H7 (cell line): Measurements from ENCODE around the gene MYO16. TPM values are rescaled to one million over a fixed set of nuclear protein-coding genes. Genes with fewer than 3 reads are reported as not detected.
"Not testable (repeated sequence)": the region's sequence is repeated elsewhere in the genome, so short reads cannot be mapped to it uniquely, and the experiment has no call there.

Experiments
- DNase-seq: peaks from one replicate; pipeline ENCODE4 v3.0.0; 2012
- H3K27me3 ChIP-seq: 2 replicates; pipeline ENCODE4 v1.6.0; 2011; ENCODE audit warnings: mild to moderate bottlenecking, low read length; ENCODE audit not compliant: control insufficient read depth, insufficient read depth
- H3K36me3 ChIP-seq: replicated peaks from 2 replicates; pipeline ENCODE4 v1.5.1; 2011; ENCODE audit warnings: low read length; ENCODE audit not compliant: control insufficient read depth, insufficient read depth
- H3K4me3 ChIP-seq: 2 replicates; pipeline ENCODE4 v1.5.1; 2011; ENCODE audit warnings: low read depth, mild to moderate bottlenecking, control low read depth, low read length, moderate library complexity; ENCODE audit not compliant: insufficient read depth
- total RNA-seq: library from RNA; depleted of rRNA; stranded (reverse); fragments of >200 nt; shearing (Covaris generic); gene quantifications from 2 replicates; pipeline ENCODE4 v1.2.3, GENCODE V29; 2014

MYO16 gene
- total RNA-seq, 1 experiment from 2014 or later: 0.03 TPM

GRCh38 chr13:108889324-108889984 is 260.0 kb downstream of the MYO16 start:
- no peak for DNase-seq
- H3K36me3 ChIP-seq: no peaks in the 10 kb centered on the region
- H3K4me3 ChIP-seq: no peak overlapping the region
- no peaks in the 10 kb centered on the region for H3K27me3 ChIP-seq

- Histone ChIP-seq H3K36me3 (no peaks in the 10 kb centered on the region), H3K27me3 (no peaks in the 10 kb centered on the region), H3K4me3 (no peak overlapping the region)
- DNase-seq: no peak
Measured at GRCh38 chr13:108895220-108895704, 265.9 kb downstream of the MYO16 start.

GRCh38 chr13:108897955-108898354 is 268.5 kb downstream of the MYO16 start:
- no peak for DNase-seq
- Histone ChIP-seq H3K36me3 (no peaks in the 10 kb centered on the region), H3K27me3 (no peaks in the 10 kb centered on the region), H3K4me3 (no peak overlapping the region)

GRCh38 chr13:108902405-108903155 is 273.2 kb downstream of the MYO16 start:
- H3K27me3 ChIP-seq: no peaks in the 10 kb centered on the region
- H3K4me3 ChIP-seq: no peak overlapping the region
- no peaks in the 10 kb centered on the region for H3K36me3 ChIP-seq

GRCh38 chr13:108903613-108904012 is 274.2 kb downstream of the MYO16 start:
- H3K27me3 ChIP-seq: no peaks in the 10 kb centered on the region
- H3K36me3 ChIP-seq: no peaks in the 10 kb centered on the region
- H3K4me3 ChIP-seq: no peak overlapping the region
- no peak for DNase-seq

More at GRCh38 chr13:108902405-108903155, 273.2 kb downstream of the MYO16 start:
- DNase-seq: no peak

- H3K36me3 ChIP-seq: no peaks in the 10 kb centered on the region
- no peak for DNase-seq
- no peak overlapping the region for H3K4me3 ChIP-seq
- no peaks in the 10 kb centered on the region for H3K27me3 ChIP-seq
Measured at GRCh38 chr13:108911807-108912206, 282.4 kb downstream of the MYO16 start.

GRCh38 chr13:108913731-108914130 is 284.3 kb downstream of the MYO16 start:
- H3K4me3 ChIP-seq, DNase-seq, H3K36me3 ChIP-seq, H3K27me3 ChIP-seq: not testable (repeated sequence)

GRCh38 chr13:108915095-108915633 is 285.8 kb downstream of the MYO16 start:
- Histone ChIP-seq H3K4me3 (no peak overlapping the region), H3K36me3 (no peaks in the 10 kb centered on the region), H3K27me3 (no peaks in the 10 kb centered on the region)
- no peak for DNase-seq

- no peak for DNase-seq
Measured at GRCh38 chr13:108915634-108916512, 286.5 kb downstream of the MYO16 start.

GRCh38 chr13:108917581-108917980 is 288.2 kb downstream of the MYO16 start:
- Histone ChIP-seq H3K4me3 (no peak overlapping the region), H3K27me3 (no peaks in the 10 kb centered on the region), H3K36me3 (no peaks in the 10 kb centered on the region)
- no peak for DNase-seq

More at GRCh38 chr13:108915634-108916512, 286.5 kb downstream of the MYO16 start:
- H3K36me3 ChIP-seq: no peaks in the 10 kb centered on the region
- no peaks in the 10 kb centered on the region for H3K27me3 ChIP-seq
- H3K4me3 ChIP-seq: no peak overlapping the region

- Histone ChIP-seq H3K36me3 (no peaks in the 10 kb centered on the region), H3K4me3 (no peak overlapping the region), H3K27me3 (no peaks in the 10 kb centered on the region)
- no peak for DNase-seq
Measured at GRCh38 chr13:108919036-108919907, 289.9 kb downstream of the MYO16 start.

GRCh38 chr13:108920137-108920536 is 290.7 kb downstream of the MYO16 start:
- H3K4me3 ChIP-seq: no peak overlapping the region
- no peaks in the 10 kb centered on the region for H3K36me3 ChIP-seq
- DNase-seq: no peak
- no peaks in the 10 kb centered on the region for H3K27me3 ChIP-seq

GRCh38 chr13:108921238-108921637 is 291.8 kb downstream of the MYO16 start:
- H3K36me3 ChIP-seq: no peaks in the 10 kb centered on the region
- no peak for DNase-seq
- H3K27me3 ChIP-seq: no peaks in the 10 kb centered on the region
- no peak overlapping the region for H3K4me3 ChIP-seq
